GM08714 (cell line): ENCODE data around the gene ANKRD42.

ENCODE experiments used
- H3K4me3 ChIP-seq: fragments of 200-500 bp; sonication (Bioruptor generic); 2 replicates; pipeline ENCODE4 v1.5.1; 2014; ENCODE audit warnings: mild to moderate bottlenecking, low read length, inconsistent platforms
- ZNF274 ChIP-seq: IDR thresholded peaks from 2 replicates; pipeline ENCODE4 v1.6.1; 2012; ENCODE audit warnings: mild to moderate bottlenecking, low read depth, low read length

The ANKRD42 gene

DNA sequence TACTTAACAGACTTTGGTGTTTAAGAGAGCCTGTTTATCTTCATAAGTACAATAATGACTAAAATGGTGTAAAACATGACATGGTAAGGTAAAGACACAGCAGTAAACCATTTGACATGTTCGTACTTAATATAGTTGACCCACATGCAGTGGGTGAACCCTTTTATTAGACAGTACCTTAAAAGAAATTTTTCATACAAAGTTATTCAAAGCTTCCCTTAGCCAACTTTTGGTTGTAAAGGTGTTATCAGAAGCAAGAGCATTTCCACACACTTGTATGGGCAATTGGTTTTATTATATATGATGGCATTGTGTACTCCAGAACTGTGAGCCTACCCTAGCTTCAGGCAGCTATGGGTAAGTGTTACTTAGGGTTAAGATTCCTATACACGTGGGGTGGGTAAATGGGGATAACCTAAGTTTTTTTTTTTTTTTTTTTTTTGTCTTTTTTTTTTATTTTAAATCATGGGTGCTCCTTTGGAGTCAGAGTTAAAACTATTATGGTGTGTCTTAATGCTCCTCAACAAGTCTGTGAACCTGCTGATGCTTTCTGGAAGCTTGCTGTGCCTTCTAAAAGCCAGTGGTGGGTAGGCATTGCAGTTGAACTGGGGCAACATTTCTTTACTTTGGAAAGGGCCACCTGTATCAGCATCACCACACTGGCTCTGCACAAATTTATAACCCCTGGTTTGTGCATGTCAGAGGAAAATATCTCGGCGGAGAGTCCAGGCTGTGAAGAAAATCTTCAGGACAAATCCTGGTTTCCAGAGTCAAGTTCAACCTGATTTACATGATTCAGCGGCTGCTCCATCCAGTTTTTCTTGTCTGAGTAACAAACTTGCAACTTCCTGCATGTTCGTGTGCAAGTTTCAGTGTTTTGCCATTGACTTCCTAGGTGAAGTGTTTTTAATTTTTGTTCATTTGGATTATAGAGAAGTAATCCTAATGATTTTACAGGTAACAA, 33.3 kb upstream of the ANKRD42 start:
- TF ChIP-seq ZNF274 = no peak
- peak overlapping the region; percentile 94 for H3K4me3 ChIP-seq

DNA sequence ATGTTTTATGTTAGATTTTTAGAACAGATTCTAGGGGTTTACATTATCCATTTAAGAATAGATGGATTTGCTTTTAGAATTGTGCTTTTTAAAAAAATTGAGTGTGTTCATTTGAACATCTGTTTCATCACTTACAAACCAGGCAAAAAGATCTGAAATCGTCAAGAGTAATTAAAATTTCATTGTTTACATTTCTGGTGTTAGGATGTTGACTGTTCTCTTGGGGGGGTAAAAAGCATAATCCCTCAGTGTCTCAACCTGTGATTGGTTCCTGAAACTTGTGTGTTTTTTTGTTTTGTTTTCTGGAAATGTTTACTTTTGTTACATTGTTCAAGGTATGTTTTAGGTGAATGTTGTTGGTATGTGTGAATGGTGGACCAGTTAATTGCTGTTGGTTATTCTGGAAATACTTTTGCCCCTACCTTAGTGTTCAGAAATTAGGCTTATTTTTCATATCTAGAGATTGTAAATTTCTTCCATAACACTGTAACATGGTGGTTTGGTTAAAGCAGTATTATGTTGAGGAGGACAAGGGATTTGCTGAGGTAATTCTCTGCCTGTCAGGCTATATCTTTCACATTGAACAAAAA, 31.8 kb upstream of the ANKRD42 start:
- H3K4me3 ChIP-seq = no peak overlapping the region; the same call in 1 of the 2 replicates
- TF ChIP-seq ZNF274 = no peak

DNA sequence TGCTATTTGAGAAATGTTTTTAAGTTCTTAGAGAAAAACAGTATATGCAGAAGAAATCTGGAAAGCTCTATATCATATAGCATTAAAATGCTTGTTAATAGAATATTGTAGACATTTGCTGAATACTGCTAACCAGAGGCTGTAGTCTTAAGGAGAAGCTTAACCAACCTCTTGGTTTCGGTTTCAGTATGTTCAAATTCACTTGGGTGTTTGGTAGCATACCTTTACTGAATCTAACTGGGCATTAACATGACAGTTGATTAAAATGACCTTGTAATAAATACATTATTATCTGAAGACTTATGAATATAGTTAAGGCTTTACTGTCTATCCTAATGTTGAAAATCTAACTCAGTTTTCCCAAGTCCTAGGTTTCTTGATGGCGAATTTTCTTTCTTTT, 31.1 kb upstream of the ANKRD42 start:
- no peak overlapping the region for H3K4me3 ChIP-seq
- no peak for TF ChIP-seq ZNF274

DNA sequence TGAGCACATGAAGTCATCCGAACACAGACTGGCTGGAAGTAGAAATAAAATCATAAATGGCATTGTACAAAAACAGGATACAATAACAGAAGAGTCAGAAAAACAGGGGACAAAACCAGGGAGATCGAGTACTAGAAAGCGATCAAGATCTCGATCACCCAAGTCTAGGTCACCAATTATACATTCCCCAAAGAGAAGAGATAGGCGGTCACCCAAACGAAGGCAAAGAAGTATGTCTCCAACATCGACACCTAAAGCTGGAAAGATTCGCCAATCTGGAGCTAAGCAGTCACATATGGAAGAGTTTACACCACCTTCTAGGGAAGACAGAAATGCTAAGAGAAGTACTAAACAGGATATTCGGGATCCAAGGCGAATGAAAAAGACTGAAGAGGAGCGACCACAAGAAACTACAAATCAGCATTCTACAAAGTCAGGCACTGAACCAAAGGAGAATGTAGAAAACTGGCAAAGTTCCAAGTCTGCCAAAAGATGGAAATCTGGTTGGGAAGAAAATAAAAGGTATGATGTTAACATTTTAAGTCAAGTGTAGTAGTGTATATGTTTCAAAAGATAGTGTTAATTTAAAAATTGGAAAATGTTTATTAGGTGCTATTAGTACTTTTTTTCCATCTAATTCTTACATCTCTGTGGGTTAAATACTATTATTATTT, 27.2 kb upstream of the ANKRD42 start:
- TF ChIP-seq ZNF274 = no peak
- H3K4me3 ChIP-seq = no peak overlapping the region

DNA sequence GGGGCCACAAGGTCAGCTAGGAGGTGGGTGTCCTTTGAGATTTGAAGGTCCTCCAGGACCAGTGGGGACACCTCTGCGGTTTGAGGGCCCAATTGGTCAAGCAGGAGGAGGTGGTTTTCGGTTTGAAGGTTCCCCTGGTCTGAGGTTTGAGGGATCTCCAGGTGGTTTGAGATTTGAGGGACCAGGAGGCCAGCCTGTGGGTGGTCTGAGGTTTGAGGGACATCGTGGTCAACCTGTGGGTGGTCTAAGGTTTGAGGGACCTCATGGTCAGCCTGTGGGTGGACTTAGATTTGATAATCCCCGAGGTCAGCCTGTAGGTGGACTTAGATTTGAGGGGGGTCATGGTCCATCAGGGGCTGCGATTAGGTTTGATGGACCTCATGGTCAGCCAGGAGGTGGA, 24.8 kb upstream of the ANKRD42 start:
- no peak for TF ChIP-seq ZNF274

DNA sequence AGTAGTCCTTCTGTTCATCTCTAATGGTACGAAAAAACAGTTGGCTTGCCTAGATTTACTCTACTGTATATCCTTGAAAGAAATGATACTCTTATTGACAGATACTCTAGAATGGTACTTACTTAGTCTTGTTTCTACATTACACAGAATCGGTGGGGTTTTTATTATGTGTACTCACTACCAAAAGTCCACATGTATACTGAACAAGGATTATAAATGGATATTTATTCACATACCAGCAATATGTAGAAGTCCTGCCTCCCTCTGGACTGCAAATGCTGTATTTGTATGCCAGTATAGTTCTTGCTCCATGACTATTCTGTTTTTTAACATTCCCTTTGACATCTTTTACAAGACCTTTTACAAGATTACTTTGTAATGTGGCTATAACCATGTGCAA, 22.6 kb upstream of the ANKRD42 start:
- no peak for TF ChIP-seq ZNF274
- no peak overlapping the region; the same call in 1 of the 2 replicates for H3K4me3 ChIP-seq

More for the DNA sequence above, 24.8 kb upstream of the ANKRD42 start:
- H3K4me3 ChIP-seq = no peak overlapping the region

DNA sequence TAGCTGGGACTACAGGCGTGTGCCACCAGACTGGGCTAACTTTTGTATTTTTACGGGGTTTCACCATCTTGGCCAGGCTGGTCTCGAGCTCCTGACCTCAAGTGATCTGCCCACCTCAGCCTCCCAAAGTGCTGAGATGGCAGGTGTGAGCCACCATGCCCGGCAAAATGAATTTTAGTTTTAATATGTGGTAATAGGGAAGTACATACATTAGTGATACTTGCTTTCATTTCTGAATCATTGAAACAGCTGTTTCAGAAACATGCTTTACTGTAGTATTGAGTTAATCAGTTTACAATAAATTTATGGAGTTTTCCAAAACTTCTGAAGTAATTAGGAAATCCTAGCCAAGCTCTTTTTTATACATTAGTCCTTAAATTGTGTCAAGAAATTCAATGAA, 21.0 kb upstream of the ANKRD42 start:
- H3K4me3 ChIP-seq = no peak overlapping the region
- no peak for TF ChIP-seq ZNF274

DNA sequence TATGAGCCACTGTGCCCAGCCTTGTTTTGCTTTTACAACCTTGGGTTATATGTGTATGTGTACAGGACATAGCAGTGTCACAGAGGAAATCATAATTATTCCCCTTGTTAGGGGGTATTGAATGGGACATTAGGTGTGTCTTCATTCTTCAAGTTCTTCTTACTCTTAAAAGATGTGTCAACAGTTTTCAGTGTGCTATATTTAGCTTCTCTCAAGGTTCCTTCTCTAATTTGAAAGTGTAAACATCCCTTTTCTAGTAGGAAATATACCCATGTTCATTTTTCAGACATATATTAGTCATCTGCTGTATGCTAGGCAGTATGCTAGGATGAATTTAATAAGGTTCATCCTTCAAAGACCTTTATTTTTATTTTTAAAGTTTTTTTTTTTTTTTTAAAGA, 19.5 kb upstream of the ANKRD42 start:
- TF ChIP-seq ZNF274 = no peak
- no peak overlapping the region; the same call in 1 of the 2 replicates for H3K4me3 ChIP-seq

DNA sequence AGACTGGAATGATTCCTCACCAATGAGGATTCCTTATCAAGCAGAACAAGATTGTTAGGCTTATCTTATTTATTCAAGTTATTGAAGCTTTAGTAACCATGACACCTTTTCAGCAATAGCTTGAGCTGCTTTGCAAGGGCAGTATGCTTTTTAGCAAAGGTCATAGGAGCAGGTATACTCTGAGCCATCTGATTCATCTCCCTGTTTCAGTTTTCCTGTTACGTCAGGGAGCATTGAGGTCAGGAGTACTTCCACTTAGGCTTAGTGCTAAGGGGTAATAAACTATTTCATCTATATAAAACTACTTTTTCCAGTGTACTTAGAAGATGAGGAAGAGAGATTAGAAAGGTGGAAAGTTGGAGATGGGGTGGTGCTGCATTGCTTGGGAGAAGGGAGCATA, 17.7 kb upstream of the ANKRD42 start:
- no peak overlapping the region for H3K4me3 ChIP-seq
- no peak for TF ChIP-seq ZNF274

DNA sequence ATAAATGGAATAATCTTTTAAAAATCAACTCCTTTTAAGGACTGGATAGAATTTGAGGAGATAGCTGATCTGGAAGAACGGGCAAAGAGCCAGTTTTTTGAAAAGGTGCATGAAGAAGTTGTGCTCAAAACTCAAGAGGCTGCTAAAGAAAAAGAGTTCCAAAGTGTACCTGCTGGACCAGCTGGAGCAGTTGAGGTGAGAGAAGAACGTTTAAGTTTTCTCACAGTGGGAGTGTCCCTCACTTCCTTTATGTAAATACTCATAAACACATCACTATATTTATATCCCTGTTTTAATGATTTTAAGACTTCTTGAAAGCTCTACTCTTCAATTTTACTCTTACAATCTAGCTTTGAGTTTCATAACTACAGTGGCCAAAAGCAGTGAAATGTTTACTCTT, 11.7 kb upstream of the ANKRD42 start:
- H3K4me3 ChIP-seq = no peak overlapping the region
- no peak for TF ChIP-seq ZNF274

DNA sequence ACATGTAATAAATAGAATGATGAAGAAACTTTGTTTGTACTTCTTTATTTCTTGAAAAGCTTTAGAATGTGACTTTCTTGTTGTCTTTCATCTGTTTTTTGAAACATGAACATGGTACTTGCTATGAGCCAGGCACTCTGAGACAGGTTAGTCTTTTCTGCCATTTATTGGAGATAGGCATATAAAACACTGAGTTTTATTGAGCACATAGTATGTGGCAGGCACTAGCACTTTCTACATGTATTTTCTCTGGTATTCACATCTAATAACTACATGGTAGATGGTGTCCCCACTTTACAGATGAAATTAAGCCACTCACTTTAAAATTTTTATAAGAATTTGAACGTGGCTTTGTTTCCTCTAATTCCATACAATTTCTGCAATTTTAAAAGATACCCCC, 7.7 kb upstream of the ANKRD42 start:
- no peak for TF ChIP-seq ZNF274
- no peak overlapping the region for H3K4me3 ChIP-seq

DNA sequence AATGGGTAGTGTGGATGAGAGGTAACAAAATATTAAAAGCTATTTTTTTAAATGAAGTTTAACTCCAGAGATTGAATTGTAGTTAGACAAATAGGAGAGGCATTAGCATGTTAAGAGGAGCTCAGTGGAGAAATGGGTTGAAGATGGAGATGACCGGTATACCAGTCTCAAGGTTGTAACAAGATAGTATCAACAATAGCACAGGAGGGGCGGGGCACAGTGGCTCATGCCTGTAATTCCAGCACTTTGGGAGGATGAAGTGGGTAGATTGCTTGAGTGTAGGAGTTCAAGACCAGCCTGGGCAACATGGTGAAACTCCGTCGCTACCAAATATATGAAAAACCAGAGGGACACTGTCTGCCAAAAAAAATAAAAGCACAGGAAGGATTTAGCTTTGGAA, 6.0 kb upstream of the ANKRD42 start:
- no peak for TF ChIP-seq ZNF274
- H3K4me3 ChIP-seq = no peak overlapping the region

DNA sequence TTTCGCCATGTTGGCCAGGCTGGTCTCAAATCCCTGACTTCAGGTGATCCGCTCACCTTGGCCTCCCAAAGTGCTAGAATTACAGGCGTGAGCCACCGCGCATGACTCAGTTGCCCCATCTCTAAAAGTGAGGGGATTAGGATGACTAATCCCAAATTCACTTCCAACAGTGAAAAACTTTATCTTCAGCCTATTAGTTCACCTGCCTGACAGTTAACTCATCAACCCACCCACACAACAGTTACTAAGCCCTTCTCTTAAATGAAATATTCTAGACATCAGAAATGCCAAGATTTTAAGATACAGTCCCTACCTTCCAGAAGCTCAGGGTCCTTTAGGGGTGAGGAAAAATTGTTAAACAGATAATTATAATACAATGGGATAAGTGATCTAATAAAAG, 2.0 kb upstream of the ANKRD42 start:
- no peak overlapping the region for H3K4me3 ChIP-seq
- no peak for TF ChIP-seq ZNF274

DNA sequence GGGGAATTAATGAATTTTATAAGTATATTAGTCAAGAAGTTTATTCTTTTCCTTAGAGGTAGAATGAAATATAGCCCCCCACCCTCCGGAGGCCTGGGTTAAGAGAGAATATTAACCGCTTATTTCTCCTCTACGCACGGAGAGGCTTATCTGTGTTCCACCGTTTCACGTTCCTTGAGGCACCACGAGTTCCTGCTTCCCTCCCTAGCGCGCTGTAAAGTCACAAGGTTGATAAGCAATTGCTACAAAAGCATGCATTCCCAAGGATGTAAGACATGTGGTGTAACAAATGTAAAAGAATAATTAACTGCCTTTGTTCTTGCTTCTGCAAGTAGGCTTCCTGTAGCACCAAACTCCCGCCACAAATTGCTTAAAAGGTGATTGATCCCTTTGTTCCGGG, 1.5 kb upstream of the ANKRD42 start:
- peak overlapping the region; percentile 41 for H3K4me3 ChIP-seq

DNA sequence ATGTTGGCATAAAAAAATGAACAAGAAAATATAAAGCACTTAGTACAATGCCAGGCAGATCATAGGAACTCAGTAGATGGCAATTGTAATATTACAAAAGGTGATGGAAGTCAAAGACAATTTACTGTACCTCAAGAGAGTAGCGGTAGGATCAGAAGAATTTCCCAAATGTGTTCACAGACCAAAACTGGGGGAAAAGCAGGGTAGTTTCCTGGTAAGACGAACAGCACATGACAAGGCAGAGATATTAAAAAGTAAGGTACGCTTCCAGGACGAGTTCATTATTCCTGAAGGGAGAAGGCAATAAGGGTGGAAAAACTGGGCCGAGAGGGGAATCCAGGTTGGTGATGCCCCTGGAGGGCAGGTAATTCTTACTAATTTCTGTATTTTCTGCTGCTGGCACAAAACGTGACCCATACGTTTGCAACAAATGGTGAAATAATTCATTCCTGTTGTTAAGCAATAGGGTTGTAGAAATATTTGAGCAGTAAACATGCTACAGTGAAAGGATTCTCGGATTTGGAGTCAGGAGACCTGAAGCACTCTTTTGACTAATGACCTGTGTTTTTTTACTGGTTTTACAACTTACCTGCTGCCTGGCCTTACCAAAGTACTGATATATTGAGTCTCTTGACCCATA, 786 bp upstream of the ANKRD42 start:
- peak overlapping the region; percentile 71 for H3K4me3 ChIP-seq
- TF ChIP-seq ZNF274 = no peak

More for the DNA sequence above, 1.5 kb upstream of the ANKRD42 start:
- TF ChIP-seq ZNF274 = no peak
